ENCODE measurements around the gene FBF1. TPM values are rescaled to one million over a fixed set of nuclear protein-coding genes. Genes with fewer than 3 reads are reported as not detected.

FBF1 gene
- total RNA-seq, 4 donors from 2014 or later = 11.0 to 16.5 (median 14.2) TPM

- Histone ChIP-seq H3K4me1 (no peaks in the 10 kb centered on the region), H3K36me3 (no peaks in the 10 kb centered on the region), H3K9me3 (no peaks in the 10 kb centered on the region), H3K4me3 (no peak overlapping the region), H3K27me3 (no peaks in the 10 kb centered on the region), H3K27ac (no peak overlapping the region)
- intact Hi-C loops (cut with DNase I; ENCODE audit: low total_unique reads) = no loop called here
- no peak for DNase-seq
- TF ChIP-seq CTCF (IDR thresholded peaks at IDR 0.05) (no peak), POLR2A (IDR thresholded peaks at IDR 0.05) (no peak)
These were observed 7.0 kb downstream of the FBF1 start for GRCh38 chr17:75933808-75934207.

GRCh38 chr17:75932852-75933251 is 8.0 kb downstream of the FBF1 start:
- Histone ChIP-seq H3K4me3 (no peak overlapping the region), H3K27ac (no peak overlapping the region), H3K27me3 (no peaks in the 10 kb centered on the region), H3K9me3 (no peaks in the 10 kb centered on the region), H3K36me3 (no peaks in the 10 kb centered on the region), H3K4me1 (no peaks in the 10 kb centered on the region)
- intact Hi-C loops (cut with DNase I; ENCODE audit: low total_unique reads) = no loop called here
- TF ChIP-seq POLR2A (IDR thresholded peaks at IDR 0.05) (no peak), CTCF (IDR thresholded peaks at IDR 0.05) (no peak)
- no peak for DNase-seq

GRCh38 chr17:75931062-75931461 is 9.8 kb downstream of the FBF1 start:
- Histone ChIP-seq H3K9me3 (no peaks in the 10 kb centered on the region), H3K4me3 (no peak overlapping the region), H3K36me3 (no peaks in the 10 kb centered on the region), H3K27ac (no peak overlapping the region), H3K4me1 (no peaks in the 10 kb centered on the region), H3K27me3 (no peaks in the 10 kb centered on the region)
- TF ChIP-seq CTCF (IDR thresholded peaks at IDR 0.05) = no peak
- no peak for TF ChIP-seq POLR2A (IDR thresholded peaks at IDR 0.05)
- intact Hi-C loops (cut with DNase I; ENCODE audit: low total_unique reads) = no loop called here
- no peak for DNase-seq

GRCh38 chr17:75927286-75927922 is 13.4 kb downstream of the FBF1 start:
- no peak for DNase-seq
- H3K36me3 ChIP-seq = no peaks in the 10 kb centered on the region
- H3K27ac ChIP-seq = no peak overlapping the region
- H3K27me3 ChIP-seq = no peaks in the 10 kb centered on the region
- TF ChIP-seq POLR2A (IDR thresholded peaks at IDR 0.05) = no peak
- TF ChIP-seq CTCF (IDR thresholded peaks at IDR 0.05) = peak in 1 of 4 experiments; percentile 14
- no peaks in the 10 kb centered on the region for H3K9me3 ChIP-seq
- no peaks in the 10 kb centered on the region for H3K4me1 ChIP-seq
- H3K4me3 ChIP-seq = no peak overlapping the region
- intact Hi-C loops (cut with DNase I; ENCODE audit: low total_unique reads) = no loop called here

- H3K36me3 ChIP-seq = no peaks in the 10 kb centered on the region
- intact Hi-C loops (cut with DNase I; ENCODE audit: low total_unique reads) = no loop called here
- H3K4me3 ChIP-seq = no peak overlapping the region
- TF ChIP-seq CTCF (IDR thresholded peaks at IDR 0.05) (no peak), POLR2A (IDR thresholded peaks at IDR 0.05) (no peak)
- no peaks in the 10 kb centered on the region for H3K4me1 ChIP-seq
- no peak overlapping the region for H3K27ac ChIP-seq
- H3K27me3 ChIP-seq = no peaks in the 10 kb centered on the region
- H3K9me3 ChIP-seq = no peaks in the 10 kb centered on the region
- DNase-seq = no peak
These were observed 14.4 kb downstream of the FBF1 start for GRCh38 chr17:75926456-75926855.
